ENCODE data around the gene GDF9.
"Not testable (repeated sequence)": the region's sequence is repeated elsewhere in the genome, so short reads cannot be mapped to it uniquely, and the experiment has no call there.

GDF9 gene

GRCh38 chr5:132873119-132873929 is 7.1 kb upstream of the GDF9 start, which contains the start of gene LEAP2:
LEAP2 (plus strand) TSS chr5:132873668; CDS start chr5:132873695, 27 bp downstream.
- no peak for DNase-seq (ENCODE audit: low spot score)

GRCh38 chr5:132872788-132873118 is 6.5 kb upstream of the GDF9 start:
- DNase-seq (ENCODE audit: low spot score) = no peak

- DNase-seq (ENCODE audit: low spot score) = no peak
Observed at GRCh38 chr5:132871459-132872284, 5.4 kb upstream of the GDF9 start.

DNA sequence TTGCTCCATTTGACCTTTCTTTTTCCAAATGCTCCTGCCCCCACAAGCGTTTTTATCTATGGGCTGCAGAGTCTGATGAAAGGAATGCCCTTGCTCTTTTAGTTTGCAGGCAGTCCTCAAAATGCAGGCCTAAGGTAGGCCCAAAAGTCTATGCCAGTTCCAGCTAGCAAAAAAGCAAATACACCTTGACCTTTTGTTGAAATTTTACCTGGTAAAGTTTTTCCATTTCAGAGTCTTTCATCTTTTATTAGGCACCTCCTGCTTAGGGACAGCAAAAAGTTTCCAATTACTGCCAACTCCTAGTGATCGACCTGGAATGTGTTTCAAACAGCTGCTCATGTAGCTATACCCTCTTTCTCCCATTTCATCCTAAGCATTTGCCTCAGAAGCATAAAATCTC is 4.5 kb upstream of the GDF9 start:
- DNase-seq (ENCODE audit: low spot score) = no peak

DNA sequence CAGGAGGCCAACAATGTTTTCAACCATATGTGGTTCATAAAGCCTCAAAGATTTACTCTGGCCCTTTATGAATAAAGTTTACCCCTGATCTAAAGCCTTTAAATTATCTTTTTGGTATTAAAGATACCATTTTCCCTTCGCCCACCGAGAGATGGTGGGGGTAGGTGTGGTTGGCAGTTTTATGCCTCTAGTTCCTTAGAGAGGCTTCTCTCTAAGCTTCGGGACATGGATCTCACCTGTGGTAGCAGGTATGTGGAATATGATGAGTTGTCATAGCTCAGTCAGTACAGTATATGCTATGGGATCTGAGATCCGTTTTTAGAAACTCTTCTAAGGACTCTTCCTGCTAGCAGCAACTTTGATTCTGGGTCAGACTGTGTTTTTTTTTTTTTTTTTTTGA is 2.5 kb upstream of the GDF9 start:
- DNase-seq (ENCODE audit: low spot score) = no peak

- no peak for DNase-seq (ENCODE audit: low spot score)
Observed at GRCh38 chr5:132867046-132867451, 780 bp upstream of the GDF9 start.

DNA sequence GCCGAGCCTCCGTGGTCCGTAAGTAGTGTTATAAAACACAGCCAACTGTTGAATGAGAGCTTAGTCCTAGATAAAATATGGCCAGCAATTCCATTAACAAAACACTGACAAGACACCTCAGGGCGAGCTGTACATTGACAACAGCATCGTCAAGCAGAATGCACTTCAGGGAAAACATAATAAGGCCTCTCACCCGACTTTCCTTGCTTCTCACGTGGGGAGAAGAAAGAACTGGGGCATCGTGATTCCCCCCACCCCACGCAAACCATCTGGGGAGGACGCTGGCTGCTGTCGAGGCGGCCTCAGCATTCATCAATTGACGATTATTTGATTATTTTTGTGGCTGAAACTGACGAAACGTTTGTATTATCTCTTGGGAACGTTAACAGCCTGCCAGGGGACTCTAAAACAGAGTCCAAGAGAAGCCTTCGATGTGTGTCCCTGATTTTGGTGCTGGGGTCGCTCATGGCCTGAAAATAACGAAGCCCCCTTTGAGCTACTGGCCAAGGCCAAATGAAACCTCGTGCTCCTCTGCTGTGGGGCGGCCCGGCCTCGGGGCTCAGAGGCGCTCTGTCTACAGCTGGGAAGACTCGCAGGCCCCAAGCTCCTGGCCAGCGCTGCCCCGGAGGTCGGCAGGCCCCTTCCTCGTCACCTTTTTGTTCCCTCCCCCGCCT is 464 bp downstream of the GDF9 start:
- no peak for DNase-seq (ENCODE audit: low spot score)

DNA sequence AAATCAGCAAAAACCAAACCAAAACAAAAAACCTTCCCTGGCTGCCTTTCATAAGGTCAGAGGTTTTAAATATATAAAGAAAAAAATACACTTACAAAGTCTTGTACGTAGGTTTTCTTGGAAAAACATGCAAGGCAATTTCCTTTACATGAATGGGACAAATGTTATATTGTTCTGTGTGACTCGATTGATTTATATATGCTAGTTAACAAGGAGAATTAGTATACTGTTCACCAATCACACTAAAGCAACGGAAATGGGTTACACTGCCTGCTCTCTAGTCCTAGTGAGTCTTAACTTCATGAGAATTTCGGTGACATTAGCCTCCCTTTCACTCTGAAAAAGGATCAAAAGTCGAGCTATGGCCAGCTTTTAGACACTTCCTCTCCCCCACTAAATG is 5.5 kb downstream of the GDF9 start:
- DNase-seq (ENCODE audit: low spot score) = no peak

DNA sequence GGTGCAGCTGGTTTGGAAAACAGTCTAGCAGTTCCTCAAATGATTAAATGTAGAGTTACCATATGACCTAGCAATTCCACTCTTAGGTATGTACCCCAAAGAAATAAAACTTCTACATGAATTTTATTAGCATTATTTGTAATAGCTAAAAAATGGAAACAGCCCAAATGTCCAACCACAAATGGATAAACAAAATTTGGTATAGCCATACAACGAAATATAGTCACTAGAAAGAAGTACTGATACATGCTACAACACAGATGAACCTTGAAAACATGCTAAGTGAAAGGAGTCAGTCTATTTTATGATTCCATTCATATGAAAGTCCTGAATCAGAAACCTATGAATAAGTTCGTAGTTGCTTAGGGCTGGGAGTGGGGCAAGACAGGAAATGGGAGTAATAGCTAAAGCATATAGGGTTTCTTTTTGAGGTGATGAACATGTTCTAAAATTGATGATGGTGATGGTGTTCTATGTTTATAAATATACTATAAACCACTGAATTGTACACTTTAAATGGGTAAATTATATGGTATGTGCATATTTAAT is 6.3 kb downstream of the GDF9 start:
- DNase-seq (ENCODE audit: low spot score) = no peak

GRCh38 chr5:132856011-132856410 is 10.3 kb downstream of the GDF9 start:
- no peak for DNase-seq (ENCODE audit: low spot score)

DNA sequence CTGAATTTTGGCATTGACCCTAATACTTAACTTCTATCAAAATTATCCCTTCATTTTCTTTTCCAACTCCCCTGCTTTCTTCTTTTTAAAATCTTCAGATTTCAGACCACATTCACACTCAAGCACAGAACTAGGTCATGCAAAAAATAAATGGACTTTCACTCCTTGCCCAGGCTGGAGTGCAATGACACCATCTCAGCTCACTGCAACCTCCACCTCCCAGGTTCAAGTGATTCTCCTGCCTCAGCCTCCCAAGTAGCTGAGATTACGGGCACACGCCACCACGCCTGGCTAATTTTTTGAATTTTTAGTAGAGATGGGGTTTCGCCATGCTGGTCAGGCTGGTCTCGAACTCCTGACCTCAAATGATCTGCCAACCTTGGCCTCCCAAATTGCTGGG is 11.3 kb downstream of the GDF9 start:
- not testable (repeated sequence) for DNase-seq (ENCODE audit: low spot score)

GRCh38 chr5:132854301-132854700 is 12.0 kb downstream of the GDF9 start:
- DNase-seq (ENCODE audit: low spot score) = no peak

DNA sequence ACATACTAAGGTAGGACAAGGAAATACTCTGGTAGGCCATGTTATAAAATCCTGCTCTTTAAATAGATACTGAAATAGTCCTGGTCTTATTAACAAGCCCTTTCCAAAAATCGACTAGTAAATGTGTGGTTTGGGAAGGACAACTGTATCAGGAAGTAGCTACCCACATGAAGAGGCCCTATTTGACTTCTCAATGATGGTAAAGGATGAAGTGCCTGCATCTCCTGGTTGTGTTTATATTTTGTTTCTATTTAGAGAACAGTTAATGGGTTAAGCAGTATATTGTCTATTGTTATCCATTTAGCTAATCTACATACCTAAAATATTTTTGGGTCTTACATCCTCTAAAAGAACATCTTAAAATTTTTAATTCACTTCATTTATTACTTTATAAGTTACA is 12.5 kb downstream of the GDF9 start:
- no peak for DNase-seq (ENCODE audit: low spot score)

- no peak for DNase-seq (ENCODE audit: low spot score)
Observed at GRCh38 chr5:132853323-132853722, 12.9 kb downstream of the GDF9 start.

- DNase-seq (ENCODE audit: low spot score) = peak; percentile 50
Observed at GRCh38 chr5:132850066-132850465, 16.2 kb downstream of the GDF9 start.

DNA sequence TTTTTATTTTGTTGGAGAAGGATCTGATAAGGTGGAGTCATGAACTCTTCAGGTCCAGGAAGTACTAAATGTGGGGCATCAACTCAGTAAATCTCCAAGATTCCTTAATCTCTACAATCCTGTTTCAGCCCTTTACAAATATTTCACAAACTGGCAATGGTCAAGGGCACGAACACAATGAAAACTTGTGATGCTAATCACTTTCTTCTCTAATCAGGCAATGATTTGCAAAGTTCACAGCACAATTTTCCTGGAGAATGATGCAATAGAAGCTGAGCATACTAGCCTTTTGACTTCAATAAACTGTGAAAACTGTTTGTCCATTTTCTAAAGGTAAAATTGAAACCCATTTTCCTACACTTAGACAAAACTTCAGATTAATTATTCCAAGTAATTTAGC is 16.9 kb downstream of the GDF9 start:
- no peak for DNase-seq (ENCODE audit: low spot score)

GRCh38 chr5:132848270-132848669 is 18.0 kb downstream of the GDF9 start:
- DNase-seq (ENCODE audit: low spot score) = no peak

GRCh38 chr5:132841305-132841704 is 25.0 kb downstream of the GDF9 start:
- no peak for DNase-seq (ENCODE audit: low spot score)

DNA sequence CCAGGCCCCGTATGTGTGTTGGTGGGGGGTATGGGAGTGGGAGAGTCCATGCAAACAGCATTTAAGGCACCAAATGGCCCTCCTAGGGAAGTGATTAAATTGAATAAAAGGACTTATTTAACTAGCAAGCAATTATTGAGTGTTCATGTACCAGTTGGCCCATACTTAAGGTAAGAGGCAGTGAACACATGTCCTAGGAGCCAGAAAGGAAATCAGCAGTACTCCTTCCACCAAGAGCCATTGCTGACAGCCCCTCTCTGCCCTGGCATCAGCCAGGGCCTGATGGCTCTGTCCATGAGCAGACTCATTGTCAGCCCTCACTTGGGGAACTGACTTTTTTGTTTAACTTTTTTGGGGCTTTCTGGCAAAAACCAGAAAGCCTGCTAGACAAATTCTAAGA is 25.4 kb downstream of the GDF9 start:
- no peak for DNase-seq (ENCODE audit: low spot score)

GRCh38 chr5:132840313-132840712 is 26.0 kb downstream of the GDF9 start:
- no peak for DNase-seq (ENCODE audit: low spot score)

GRCh38 chr5:132839426-132840301 is 26.6 kb downstream of the GDF9 start:
- DNase-seq (ENCODE audit: low spot score) = peak; percentile 65

Data from AG08395 (cell line).